ENCODE measurements around the gene TTC17. TPM values are rescaled to one million over a fixed set of nuclear protein-coding genes. Genes with fewer than 3 reads are reported as not detected.
A peak's percentile ranks its signal among the peaks of the same experiment; 100 is the strongest.

TTC17 gene
- total RNA-seq, 3 donors from 2014 or later (not counting 1 experiment from before 2014, with no cell fraction given): 100 to 129 (median 101) TPM

- no peaks in the 10 kb centered on the region for H3K27me3 Mint-ChIP-seq (ENCODE audit: low read depth in 2 of 2)
- peaks cover 8% of the 10 kb centered on the region for H3K36me3 Mint-ChIP-seq
- Histone ChIP-seq H3K4me3 (ENCODE audit: low read length) (no peak overlapping the region), H3K9me3 (ENCODE audit: control insufficient read depth, insufficient read depth, low read length) (no peaks in the 10 kb centered on the region), H3K36me3 (ENCODE audit: control insufficient read depth, insufficient read depth, low read length) (peaks cover 24% of the 10 kb centered on the region), H3K27me3 (ENCODE audit: control insufficient read depth, insufficient read depth, low read length) (no peaks in the 10 kb centered on the region), H3K4me1 (ENCODE audit: control insufficient read depth, insufficient read depth, low read length) (no peaks in the 10 kb centered on the region), H3K27ac (ENCODE audit: low read length) (no peak overlapping the region)
- no peaks in the 10 kb centered on the region for H3K9me3 Mint-ChIP-seq
- ATAC-seq (no peak), DNase-seq (no peak)
- no peak overlapping the region for H3K4me3 Mint-ChIP-seq
- peaks cover 21 to 22% of the 10 kb centered on the region in 2 donors for H3K4me1 Mint-ChIP-seq
- H3K27ac Mint-ChIP-seq: peak overlapping the region in 1 of 2 donors; percentile 1
- WGBS (ENCODE audit: insufficient coverage): 92% methylated on average over 2 of the region's 2 CpGs
- no peak for TF ChIP-seq CTCF (IDR thresholded peaks at IDR 0.05)
- intact Hi-C loops (cut with micrococcal nuclease): no loop called here
Observed at GRCh38 chr11:43381802-43382201, 23.1 kb downstream of the TTC17 start.

GRCh38 chr11:43382614-43383013, 23.9 kb downstream of the TTC17 start:
- no peak for ATAC-seq
- H3K4me1 Mint-ChIP-seq: peaks cover 16 to 17% of the 10 kb centered on the region in 2 donors

GRCh38 chr11:43384393-43384792, 25.7 kb downstream of the TTC17 start:
- Histone ChIP-seq H3K36me3 (ENCODE audit: control insufficient read depth, insufficient read depth, low read length) (peaks cover 24% of the 10 kb centered on the region), H3K27ac (ENCODE audit: low read length) (no peak overlapping the region), H3K4me3 (ENCODE audit: low read length) (no peak overlapping the region), H3K4me1 (ENCODE audit: control insufficient read depth, insufficient read depth, low read length) (no peaks in the 10 kb centered on the region), H3K9me3 (ENCODE audit: control insufficient read depth, insufficient read depth, low read length) (no peaks in the 10 kb centered on the region), H3K27me3 (ENCODE audit: control insufficient read depth, insufficient read depth, low read length) (no peaks in the 10 kb centered on the region)
- WGBS (ENCODE audit: insufficient coverage): 98% methylated on average over 5 of the region's 5 CpGs
- H3K4me3 Mint-ChIP-seq: no peak overlapping the region
- intact Hi-C loops (cut with micrococcal nuclease): no loop called here
- no peak for TF ChIP-seq CTCF (IDR thresholded peaks at IDR 0.05)
- no peaks in the 10 kb centered on the region for H3K9me3 Mint-ChIP-seq
- ATAC-seq (no peak), DNase-seq (no peak)
- no peak overlapping the region for H3K27ac Mint-ChIP-seq
- H3K36me3 Mint-ChIP-seq: peaks cover 8% of the 10 kb centered on the region
- H3K27me3 Mint-ChIP-seq (ENCODE audit: low read depth in 2 of 2): no peaks in the 10 kb centered on the region
- peaks cover under 1 to 5% of the 10 kb centered on the region in 2 donors for H3K4me1 Mint-ChIP-seq

More at GRCh38 chr11:43382614-43383013, 23.9 kb downstream of the TTC17 start:
- H3K27me3 Mint-ChIP-seq (ENCODE audit: low read depth in 2 of 2): no peaks in the 10 kb centered on the region
- peaks cover 8% of the 10 kb centered on the region for H3K36me3 Mint-ChIP-seq
- no peak for DNase-seq
- H3K27ac ChIP-seq (ENCODE audit: low read length): no peak overlapping the region
- no peak overlapping the region for H3K4me3 Mint-ChIP-seq
- H3K9me3 ChIP-seq (ENCODE audit: control insufficient read depth, insufficient read depth, low read length): no peaks in the 10 kb centered on the region
- H3K36me3 ChIP-seq (ENCODE audit: control insufficient read depth, insufficient read depth, low read length): peaks cover 24% of the 10 kb centered on the region
- H3K27ac Mint-ChIP-seq: no peak overlapping the region
- no peaks in the 10 kb centered on the region for H3K27me3 ChIP-seq (ENCODE audit: control insufficient read depth, insufficient read depth, low read length)
- no peaks in the 10 kb centered on the region for H3K9me3 Mint-ChIP-seq
- H3K4me3 ChIP-seq (ENCODE audit: low read length): no peak overlapping the region
- TF ChIP-seq CTCF (IDR thresholded peaks at IDR 0.05): no peak
- 45% methylated on average over 1 of the region's 1 CpG for WGBS (ENCODE audit: insufficient coverage)
- intact Hi-C loops (cut with micrococcal nuclease): no loop called here
- no peaks in the 10 kb centered on the region for H3K4me1 ChIP-seq (ENCODE audit: control insufficient read depth, insufficient read depth, low read length)

DNA sequence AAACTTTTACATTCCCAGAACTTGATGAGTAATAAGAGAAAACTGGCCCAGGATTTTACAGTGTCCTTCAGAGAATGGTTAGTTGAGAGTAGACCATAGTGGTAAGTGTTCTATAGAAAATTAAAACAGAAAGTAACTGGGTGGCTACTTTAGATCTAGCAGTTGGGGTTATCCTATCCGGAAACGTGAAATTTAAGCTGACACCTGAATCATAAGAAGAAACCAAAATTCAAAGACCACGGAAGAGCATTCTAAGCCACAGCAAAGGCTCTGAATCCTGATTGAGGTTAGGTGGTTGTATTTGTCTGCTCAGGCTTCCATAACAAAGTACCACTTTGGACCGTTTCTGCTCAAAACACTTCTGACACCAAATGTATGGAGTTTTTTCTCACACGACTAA, 34.0 kb downstream of the TTC17 start:
- 76% methylated on average over 5 of the region's 5 CpGs for WGBS (ENCODE audit: insufficient coverage)
- TF ChIP-seq CTCF (IDR thresholded peaks at IDR 0.05): no peak
- Histone ChIP-seq H3K9me3 (ENCODE audit: control insufficient read depth, insufficient read depth, low read length) (no peaks in the 10 kb centered on the region), H3K4me1 (ENCODE audit: control insufficient read depth, insufficient read depth, low read length) (peaks cover 7% of the 10 kb centered on the region), H3K27ac (ENCODE audit: low read length) (no peak overlapping the region), H3K27me3 (ENCODE audit: control insufficient read depth, insufficient read depth, low read length) (no peaks in the 10 kb centered on the region), H3K36me3 (ENCODE audit: control insufficient read depth, insufficient read depth, low read length) (peaks cover 61% of the 10 kb centered on the region), H3K4me3 (ENCODE audit: low read length) (no peak overlapping the region)
- Mint-ChIP-seq H3K27me3 (ENCODE audit: low read depth in 2 of 2) (no peaks in the 10 kb centered on the region), H3K27ac (peak overlapping the region; percentile 37 to 40), H3K9me3 (no peaks in the 10 kb centered on the region), H3K4me3 (no peak overlapping the region), H3K36me3 (peaks cover 30% of the 10 kb centered on the region), H3K4me1 (peaks cover 0 to 10% of the 10 kb centered on the region in 2 donors)
- ATAC-seq (peak in 1 of 3 donors; percentile 21), DNase-seq (peak in 1 of 2 donors; percentile 33)
- intact Hi-C loops (cut with micrococcal nuclease): no loop called here
